ENCODE results near the gene CBR3.
"Not testable (repeated sequence)": the region's sequence is repeated elsewhere in the genome, so short reads cannot be mapped to it uniquely, and the experiment has no call there.

The CBR3 gene

GRCh38 chr21:36120304-36120888, 14.5 kb upstream of the CBR3 start:
- DNase-seq: no peak

DNA sequence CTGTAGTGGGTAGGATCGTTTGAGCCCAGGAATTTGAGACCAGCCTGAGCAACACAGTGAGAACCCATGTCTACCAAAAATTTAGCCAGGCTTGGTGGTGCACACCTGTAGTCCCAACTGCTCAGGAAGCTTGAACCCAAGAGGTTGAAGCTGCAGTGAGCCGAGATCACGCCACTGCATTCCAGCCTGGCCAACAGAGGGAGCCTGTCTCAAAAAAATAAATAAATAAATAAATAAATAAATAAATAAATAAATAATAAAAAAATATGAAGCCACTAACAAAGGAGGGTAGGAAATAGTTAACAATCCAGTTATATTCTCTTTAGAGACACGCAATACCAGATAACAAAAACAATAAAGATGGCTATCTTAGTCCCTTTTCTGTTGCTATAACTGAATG, 11.9 kb upstream of the CBR3 start:
- no peak for DNase-seq

DNA sequence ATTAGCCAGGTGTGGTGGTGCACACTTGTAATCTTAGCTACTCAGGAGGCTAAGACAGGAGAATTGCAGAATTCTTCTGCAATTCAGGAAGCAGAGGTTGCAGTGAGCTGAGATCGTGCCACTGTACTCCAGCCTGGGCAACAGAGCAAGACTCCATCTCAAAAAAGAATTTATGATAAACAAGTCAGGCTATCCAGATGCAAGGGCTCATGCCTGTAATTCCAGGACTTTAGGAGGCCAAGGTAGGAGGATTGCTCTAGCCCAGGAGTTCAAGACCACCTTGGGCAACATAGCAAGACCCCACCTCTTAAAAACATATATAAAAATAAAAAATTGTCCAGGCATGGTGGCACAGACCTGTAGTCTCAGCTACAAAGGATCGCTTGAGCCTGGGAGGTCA, 10.5 kb upstream of the CBR3 start:
- no peak for DNase-seq

GRCh38 chr21:36125512-36126207, 9.2 kb upstream of the CBR3 start:
- peak; percentile 54 for DNase-seq

GRCh38 chr21:36126208-36126565, 8.7 kb upstream of the CBR3 start:
- DNase-seq: no peak

GRCh38 chr21:36126621-36127110, 8.2 kb upstream of the CBR3 start:
- no peak for DNase-seq

DNA sequence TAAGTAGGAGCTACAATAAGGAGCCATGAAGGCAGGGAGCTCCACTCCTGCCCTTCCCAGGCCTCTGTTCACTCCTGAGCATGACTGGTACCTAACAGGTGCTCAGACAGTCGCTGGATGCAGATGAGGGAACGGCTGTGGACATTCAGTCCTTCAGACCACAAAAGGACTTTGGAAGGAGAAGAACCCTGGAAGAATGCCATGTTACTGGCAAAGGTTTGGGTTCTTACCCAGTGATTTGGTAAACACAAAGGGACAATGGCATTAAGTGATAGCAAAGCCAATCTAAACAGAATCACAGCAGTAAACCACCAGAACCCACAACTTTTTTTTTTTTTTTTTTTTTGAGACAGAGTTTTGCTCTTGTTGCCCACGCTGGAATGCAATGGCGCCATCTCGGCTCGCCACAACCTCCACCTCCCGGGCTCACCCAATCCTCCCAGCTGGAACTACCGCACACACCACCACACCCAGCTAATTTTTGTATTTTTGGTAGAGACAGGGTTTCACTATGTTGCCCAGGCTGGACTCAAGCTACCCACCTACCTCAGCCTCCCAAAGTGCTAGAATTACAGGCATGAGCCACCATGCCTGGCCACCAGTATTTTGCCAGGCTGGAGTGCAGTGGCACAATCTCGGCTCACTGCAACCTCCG, 7.5 kb upstream of the CBR3 start:
- no peak for DNase-seq

- no peak for DNase-seq
Observed at GRCh38 chr21:36127977-36128376, 6.9 kb upstream of the CBR3 start.

DNA sequence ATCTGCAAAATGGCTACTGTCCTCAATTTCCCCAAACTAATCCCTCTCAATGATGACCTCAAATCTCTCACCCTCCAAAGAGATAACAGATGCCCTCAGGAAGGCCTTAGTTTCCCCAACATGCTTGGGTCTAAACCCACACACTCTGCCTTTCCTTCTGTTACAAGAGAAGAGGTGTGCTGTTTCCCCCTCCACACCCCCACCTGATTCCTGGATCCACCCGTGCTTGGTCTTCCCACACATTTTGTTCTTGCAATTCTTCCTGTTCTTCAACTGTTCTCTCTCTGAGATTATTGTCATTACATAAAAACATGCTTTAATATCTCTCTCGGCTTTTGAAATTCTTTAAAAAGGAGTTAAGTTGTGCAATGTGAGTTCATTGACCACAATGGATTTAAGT, 5.7 kb upstream of the CBR3 start:
- no peak for DNase-seq

- not testable (repeated sequence) for DNase-seq
Observed at GRCh38 chr21:36130414-36130762, 4.5 kb upstream of the CBR3 start.

DNA sequence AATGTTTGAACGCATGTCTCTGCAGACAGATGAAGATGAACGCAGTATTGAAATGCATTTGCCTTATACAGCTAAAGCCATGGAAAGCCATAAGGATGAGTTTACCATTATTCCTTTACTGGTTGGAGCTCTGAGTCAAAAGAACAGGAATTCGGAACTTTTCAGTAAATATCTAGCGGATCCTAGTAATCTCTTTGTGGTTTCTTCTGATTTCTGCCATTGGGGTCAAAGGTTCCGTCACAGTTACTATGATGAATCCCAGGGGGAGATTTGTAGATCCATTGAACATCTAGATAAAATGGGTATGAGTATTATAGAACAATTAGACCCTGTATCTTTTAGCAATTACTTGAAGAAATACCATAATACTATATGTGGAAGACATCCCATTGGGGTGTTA, 4.0 kb upstream of the CBR3 start:
- not testable (repeated sequence) for DNase-seq

GRCh38 chr21:36132696-36133095, 2.2 kb upstream of the CBR3 start:
- no peak for DNase-seq

DNA sequence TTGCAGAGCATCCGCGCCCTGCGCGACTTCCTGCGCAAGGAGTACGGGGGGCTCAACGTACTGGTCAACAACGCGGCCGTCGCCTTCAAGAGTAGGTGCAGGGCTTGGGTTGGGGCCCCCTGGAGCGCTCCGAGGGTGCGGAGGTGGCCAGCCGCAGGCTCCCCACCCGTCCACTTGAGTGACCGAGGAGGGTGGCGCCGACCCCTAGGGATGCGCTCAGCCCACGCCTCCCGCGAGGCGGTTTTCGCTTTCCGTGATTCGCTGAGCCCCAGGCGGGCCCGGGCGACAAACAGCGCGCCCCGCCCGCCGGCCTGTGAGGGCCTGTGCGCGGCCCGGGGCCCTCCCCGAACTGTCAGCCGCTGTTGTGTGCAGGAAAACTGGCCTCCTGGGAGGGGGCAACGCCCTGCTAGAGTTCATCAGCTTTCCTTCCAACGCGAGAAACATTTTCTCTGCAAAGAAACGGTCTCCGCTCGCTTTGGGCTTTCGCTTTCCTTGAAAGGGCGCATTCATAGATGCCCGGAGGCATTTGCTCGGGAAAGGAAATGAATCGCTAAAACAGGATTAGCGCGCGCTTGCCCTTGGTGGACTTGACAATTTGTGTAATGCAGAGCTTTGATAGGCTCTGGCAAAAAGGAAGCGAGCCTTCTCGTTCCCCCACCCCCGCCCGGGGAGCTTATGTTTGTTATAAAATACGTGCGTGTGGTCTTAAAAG, 668 bp downstream of the CBR3 start:
- DNase-seq: peak; percentile 72

- not testable (repeated sequence) for DNase-seq
Observed at GRCh38 chr21:36139791-36140190, 4.9 kb downstream of the CBR3 start.

DNA sequence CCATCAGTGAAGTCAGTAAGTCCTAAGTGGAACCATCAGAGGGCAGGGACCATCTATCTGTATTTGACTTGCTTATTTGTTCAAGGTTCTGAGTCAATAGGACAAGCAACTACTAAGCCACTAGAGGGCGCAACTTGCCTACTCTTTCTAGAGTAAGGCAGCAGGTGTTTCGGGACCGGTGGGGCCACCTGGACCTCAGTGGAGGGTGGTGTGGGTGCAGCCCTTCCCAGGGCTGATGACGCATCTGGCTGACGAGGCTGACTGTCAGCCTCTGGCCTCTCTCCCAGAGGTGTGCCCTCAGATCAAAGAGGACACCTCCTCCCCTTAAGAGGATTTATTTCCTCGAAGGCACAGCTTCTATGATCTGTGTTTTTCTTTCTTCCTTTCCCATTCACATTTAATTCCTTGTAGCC, 6.6 kb downstream of the CBR3 start:
- DNase-seq: peak; percentile 79

DNA sequence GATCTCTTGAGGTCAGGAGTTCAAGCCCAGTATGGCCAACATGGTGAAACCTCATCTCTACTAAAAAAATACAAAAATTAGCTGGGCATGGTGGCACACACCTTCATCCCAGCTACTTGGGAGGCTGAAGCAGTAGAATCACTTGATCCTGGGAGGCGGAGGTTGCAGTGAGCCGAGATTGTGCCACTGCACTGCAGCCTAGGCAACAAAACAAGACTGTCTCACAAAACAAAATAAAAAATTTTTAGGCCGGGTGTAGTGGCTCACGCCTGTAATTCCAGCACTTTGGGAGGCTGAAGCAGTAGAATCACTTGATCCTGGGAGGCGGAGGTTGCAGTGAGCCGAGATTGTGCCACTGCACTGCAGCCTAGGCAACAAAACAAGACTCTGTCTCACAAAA, 9.4 kb downstream of the CBR3 start:
- DNase-seq: not testable (repeated sequence)

DNA sequence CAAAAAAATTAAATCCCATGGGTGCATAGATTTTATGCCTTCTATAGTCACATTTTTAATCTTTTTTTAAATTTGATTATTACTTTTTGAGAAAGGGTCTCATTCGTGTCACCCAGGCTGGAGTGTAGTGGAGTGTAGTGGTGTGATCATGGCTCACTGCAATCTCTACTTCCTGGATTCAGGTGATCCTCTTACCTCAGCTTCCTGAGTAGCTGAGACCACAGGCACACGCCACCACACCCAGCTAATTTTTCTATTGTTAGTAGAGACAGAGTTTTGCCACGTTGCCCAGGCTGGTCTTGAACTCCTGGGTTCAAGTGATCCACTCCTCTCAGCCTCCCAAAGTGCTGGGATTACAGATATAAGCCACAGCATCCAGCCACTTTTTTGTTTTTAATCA, 10.4 kb downstream of the CBR3 start:
- no peak for DNase-seq

GRCh38 chr21:36147911-36148310, 13.0 kb downstream of the CBR3 start:
- DNase-seq: no peak

- DNase-seq: no peak
Observed at GRCh38 chr21:36148886-36149285, 14.0 kb downstream of the CBR3 start.

DNA sequence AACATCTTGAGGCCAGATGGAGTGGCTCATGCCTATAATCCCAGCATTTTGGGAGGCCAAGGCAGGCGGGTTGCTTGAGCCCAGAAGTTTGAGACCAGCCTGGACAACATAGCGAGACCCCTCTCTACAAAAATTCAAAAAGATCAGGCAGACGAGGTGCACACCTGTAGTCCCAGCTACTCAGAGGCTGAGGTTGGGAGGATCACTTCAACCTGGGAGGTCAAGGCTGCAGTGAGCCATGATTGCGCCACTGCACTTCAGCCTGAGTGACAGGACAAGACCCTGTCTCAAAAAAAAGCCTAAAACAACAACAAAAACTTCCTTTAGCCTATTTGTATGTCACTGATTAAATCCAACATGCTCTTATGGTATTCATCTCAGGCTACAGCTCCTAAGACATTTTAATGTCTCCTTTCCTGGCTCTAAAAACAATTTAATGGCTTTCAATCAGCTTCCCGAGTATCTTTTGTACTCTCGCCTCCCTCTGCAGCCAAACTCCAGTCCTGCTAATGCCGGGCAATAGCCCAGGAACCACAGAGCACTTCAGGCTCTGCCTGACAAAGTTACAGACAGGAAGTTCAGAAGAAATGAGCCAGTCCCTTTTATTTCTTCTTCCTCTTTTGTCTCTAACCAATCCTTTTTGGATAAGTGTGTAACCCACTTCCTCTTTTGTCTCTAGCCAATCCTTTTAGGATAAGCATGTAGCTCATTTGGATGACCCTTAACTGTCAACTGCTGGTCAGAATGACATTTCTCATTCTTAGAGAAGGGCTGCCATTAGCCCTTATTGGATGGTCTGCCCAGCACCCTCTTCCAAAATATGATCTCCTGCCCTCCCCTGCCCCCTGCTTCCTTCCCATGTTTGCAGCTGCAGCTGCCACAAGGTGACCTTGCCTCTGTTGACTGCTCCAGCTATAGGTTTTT, 15.2 kb downstream of the CBR3 start:
- peak; percentile 62 for DNase-seq

- DNase-seq: no peak
Observed at GRCh38 chr21:36155603-36156338, 20.9 kb downstream of the CBR3 start.

GRCh38 chr21:36156339-36156814, 21.5 kb downstream of the CBR3 start:
- peak; percentile 100 for DNase-seq
